ENCODE data around the gene PLA2G4C.

DNA sequence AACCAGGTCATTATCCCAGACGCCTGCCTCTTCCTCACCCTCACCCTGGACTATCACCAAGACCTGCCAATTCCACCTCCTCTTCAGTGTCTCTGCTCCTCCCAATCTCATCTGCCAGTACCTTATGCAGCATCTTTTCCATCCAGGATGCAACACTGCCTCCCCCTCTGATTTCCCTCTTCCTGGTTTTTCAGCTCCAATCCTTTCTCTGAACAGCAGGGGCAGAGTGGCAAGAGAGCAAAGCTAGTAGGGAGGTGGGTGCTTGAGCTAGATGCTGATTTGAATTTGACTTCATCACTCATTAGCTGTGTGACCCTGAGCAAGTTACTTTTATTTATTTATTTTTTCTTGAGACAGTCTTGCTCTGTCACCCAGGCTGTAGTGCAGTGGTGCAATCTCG is 41.2 kb downstream of the PLA2G4C start:
- TF ChIP-seq, protein P1, sequence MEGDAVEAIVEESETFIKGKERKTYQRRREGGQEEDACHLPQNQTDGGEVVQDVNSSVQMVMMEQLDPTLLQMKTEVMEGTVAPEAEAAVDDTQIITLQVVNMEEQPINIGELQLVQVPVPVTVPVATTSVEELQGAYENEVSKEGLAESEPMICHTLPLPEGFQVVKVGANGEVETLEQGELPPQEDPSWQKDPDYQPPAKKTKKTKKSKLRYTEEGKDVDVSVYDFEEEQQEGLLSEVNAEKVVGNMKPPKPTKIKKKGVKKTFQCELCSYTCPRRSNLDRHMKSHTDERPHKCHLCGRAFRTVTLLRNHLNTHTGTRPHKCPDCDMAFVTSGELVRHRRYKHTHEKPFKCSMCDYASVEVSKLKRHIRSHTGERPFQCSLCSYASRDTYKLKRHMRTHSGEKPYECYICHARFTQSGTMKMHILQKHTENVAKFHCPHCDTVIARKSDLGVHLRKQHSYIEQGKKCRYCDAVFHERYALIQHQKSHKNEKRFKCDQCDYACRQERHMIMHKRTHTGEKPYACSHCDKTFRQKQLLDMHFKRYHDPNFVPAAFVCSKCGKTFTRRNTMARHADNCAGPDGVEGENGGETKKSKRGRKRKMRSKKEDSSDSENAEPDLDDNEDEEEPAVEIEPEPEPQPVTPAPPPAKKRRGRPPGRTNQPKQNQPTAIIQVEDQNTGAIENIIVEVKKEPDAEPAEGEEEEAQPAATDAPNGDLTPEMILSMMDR (IDR thresholded peaks at IDR 0.05): no peak
- no peak for TF ChIP-seq POLR2A (IDR thresholded peaks at IDR 0.05)
- no peak for TF ChIP-seq POLR2AphosphoS5 (IDR thresholded peaks at IDR 0.05)

All from stomach (tissue), 4 donors.